ENCODE measurements around the gene FARP1.

The FARP1 gene

GRCh38 chr13:98237331-98237730 is 94.4 kb downstream of the FARP1 start:
- TF ChIP-seq ZBTB7A (IDR thresholded peaks at IDR 0.05; ENCODE audit: low read depth) (no peak), MAX (IDR thresholded peaks at IDR 0.05) (no peak), EGR1 (IDR thresholded peaks at IDR 0.05) (no peak), NFIC (IDR thresholded peaks at IDR 0.05) (no peak), CREB1 (IDR thresholded peaks at IDR 0.05; ENCODE audit: low read depth) (no peak), FOXM1 (IDR thresholded peaks at IDR 0.05; ENCODE audit: borderline replicate concordance, low read depth) (no peak), RAD21 (IDR thresholded peaks at IDR 0.05; ENCODE audit: low read depth) (no peak), REST (IDR thresholded peaks at IDR 0.05; ENCODE audit: low read depth) (no peak)

- TF ChIP-seq TEAD4 (IDR thresholded peaks at IDR 0.05) (no peak), FOXM1 (IDR thresholded peaks at IDR 0.05; ENCODE audit: borderline replicate concordance, low read depth) (no peak), EP300 (IDR thresholded peaks at IDR 0.05; ENCODE audit: borderline replicate concordance) (no peak), MAX (IDR thresholded peaks at IDR 0.05) (no peak), ZBTB7A (IDR thresholded peaks at IDR 0.05; ENCODE audit: low read depth) (no peak)
Observed at GRCh38 chr13:98239162-98240076, 96.5 kb downstream of the FARP1 start.

GRCh38 chr13:98240135-98240534 is 97.2 kb downstream of the FARP1 start:
- TF ChIP-seq ZBTB7A (IDR thresholded peaks at IDR 0.05; ENCODE audit: low read depth): no peak
- no peak for TF ChIP-seq NFIC (IDR thresholded peaks at IDR 0.05)
- no peak for TF ChIP-seq YY1 (IDR thresholded peaks at IDR 0.05; ENCODE audit: low read depth)
- TF ChIP-seq RAD21 (IDR thresholded peaks at IDR 0.05; ENCODE audit: low read depth): no peak
- no peak for TF ChIP-seq TCF12 (IDR thresholded peaks at IDR 0.05; ENCODE audit: low read depth)
- no peak for TF ChIP-seq TEAD4 (IDR thresholded peaks at IDR 0.05)
- no peak for TF ChIP-seq TAF1 (IDR thresholded peaks at IDR 0.05; ENCODE audit: low read depth)
- no peak for TF ChIP-seq USF1 (IDR thresholded peaks at IDR 0.05)
- TF ChIP-seq MAX (IDR thresholded peaks at IDR 0.05): no peak
- no peak for TF ChIP-seq EP300 (IDR thresholded peaks at IDR 0.05; ENCODE audit: borderline replicate concordance)
- no peak for TF ChIP-seq CREB1 (IDR thresholded peaks at IDR 0.05; ENCODE audit: low read depth)
- TF ChIP-seq FOXM1 (IDR thresholded peaks at IDR 0.05; ENCODE audit: borderline replicate concordance, low read depth): no peak
- no peak for TF ChIP-seq EGR1 (IDR thresholded peaks at IDR 0.05)
- no peak for TF ChIP-seq CEBPB (IDR thresholded peaks at IDR 0.05)
- no peak for TF ChIP-seq REST (IDR thresholded peaks at IDR 0.05; ENCODE audit: low read depth)

GRCh38 chr13:98240974-98241373 is 98.1 kb downstream of the FARP1 start:
- TF ChIP-seq MAX (IDR thresholded peaks at IDR 0.05): no peak

- TF ChIP-seq TAF1 (IDR thresholded peaks at IDR 0.05; ENCODE audit: low read depth) (no peak), USF1 (IDR thresholded peaks at IDR 0.05) (no peak), REST (IDR thresholded peaks at IDR 0.05; ENCODE audit: low read depth) (no peak), MAX (IDR thresholded peaks at IDR 0.05) (no peak), TEAD4 (IDR thresholded peaks at IDR 0.05) (no peak), CREB1 (IDR thresholded peaks at IDR 0.05; ENCODE audit: low read depth) (no peak), RAD21 (IDR thresholded peaks at IDR 0.05; ENCODE audit: low read depth) (no peak), EGR1 (IDR thresholded peaks at IDR 0.05) (no peak), ZBTB7A (IDR thresholded peaks at IDR 0.05; ENCODE audit: low read depth) (no peak), EP300 (IDR thresholded peaks at IDR 0.05; ENCODE audit: borderline replicate concordance) (no peak), FOXM1 (IDR thresholded peaks at IDR 0.05; ENCODE audit: borderline replicate concordance, low read depth) (no peak), YY1 (IDR thresholded peaks at IDR 0.05; ENCODE audit: low read depth) (no peak), NFIC (IDR thresholded peaks at IDR 0.05) (no peak), TCF12 (IDR thresholded peaks at IDR 0.05; ENCODE audit: low read depth) (no peak), CEBPB (IDR thresholded peaks at IDR 0.05) (no peak)
Observed at GRCh38 chr13:98241976-98242375, 99.1 kb downstream of the FARP1 start.
